ENCODE results near the gene POU2AF2.
"Not testable (repeated sequence)": the region's sequence is repeated elsewhere in the genome, so short reads cannot be mapped to it uniquely, and the experiment has no call there.

Gene POU2AF2

GRCh38 chr11:111253131-111253530, 7.6 kb downstream of the POU2AF2 start:
- FAIRE-seq (no peak), DNase-seq (ENCODE audit: insufficient read length, low spot score) (no peak)
- TF ChIP-seq SPI1 (IDR thresholded peaks at IDR 0.05; ENCODE audit: low read depth, low read length) (no peak), TAF1 (IDR thresholded peaks at IDR 0.05; ENCODE audit: low read depth, low read length) (no peak), POU2F2 (IDR thresholded peaks at IDR 0.05; ENCODE audit: low read depth, low read length) (no peak), POLR2A (IDR thresholded peaks at IDR 0.05; ENCODE audit: low read depth, low read length) (no peak), POLR2AphosphoS5 (IDR thresholded peaks at IDR 0.05; ENCODE audit: low read depth, low read length) (no peak), PAX5 (IDR thresholded peaks at IDR 0.05; ENCODE audit: insufficient read depth, low read length, severe bottlenecking) (no peak)

GRCh38 chr11:111253630-111254029, 8.1 kb downstream of the POU2AF2 start:
- TF ChIP-seq TAF1 (IDR thresholded peaks at IDR 0.05; ENCODE audit: low read depth, low read length) (no peak), POU2F2 (IDR thresholded peaks at IDR 0.05; ENCODE audit: low read depth, low read length) (no peak), SPI1 (IDR thresholded peaks at IDR 0.05; ENCODE audit: low read depth, low read length) (peak; percentile 78), PAX5 (IDR thresholded peaks at IDR 0.05; ENCODE audit: insufficient read depth, low read length, severe bottlenecking) (no peak), POLR2A (IDR thresholded peaks at IDR 0.05; ENCODE audit: low read depth, low read length) (no peak), POLR2AphosphoS5 (IDR thresholded peaks at IDR 0.05; ENCODE audit: low read depth, low read length) (no peak)
- FAIRE-seq = no peak
- DNase-seq (ENCODE audit: insufficient read length, low spot score) = no peak

GRCh38 chr11:111258046-111258445, 12.5 kb downstream of the POU2AF2 start:
- no peak for TF ChIP-seq POU2F2 (IDR thresholded peaks at IDR 0.05; ENCODE audit: low read depth, low read length)
- no peak for FAIRE-seq
- DNase-seq (ENCODE audit: insufficient read length, low spot score) = no peak

GRCh38 chr11:111259896-111260295, 14.4 kb downstream of the POU2AF2 start:
- DNase-seq (ENCODE audit: insufficient read length, low spot score) (no peak), FAIRE-seq (no peak)
- no peak for TF ChIP-seq POLR2A (IDR thresholded peaks at IDR 0.05; ENCODE audit: low read depth, low read length)
- no peak for TF ChIP-seq SPI1 (IDR thresholded peaks at IDR 0.05; ENCODE audit: low read depth, low read length)
- TF ChIP-seq POLR2AphosphoS5 (IDR thresholded peaks at IDR 0.05; ENCODE audit: low read depth, low read length) = no peak
- TF ChIP-seq POU2F2 (IDR thresholded peaks at IDR 0.05; ENCODE audit: low read depth, low read length) = no peak
- TF ChIP-seq TAF1 (IDR thresholded peaks at IDR 0.05; ENCODE audit: low read depth, low read length) = no peak
- no peak for TF ChIP-seq PAX5 (IDR thresholded peaks at IDR 0.05; ENCODE audit: insufficient read depth, low read length, severe bottlenecking)

GRCh38 chr11:111260811-111261210, 15.3 kb downstream of the POU2AF2 start:
- DNase-seq (ENCODE audit: insufficient read length, low spot score) (no peak), FAIRE-seq (no peak)
- TF ChIP-seq POLR2A (IDR thresholded peaks at IDR 0.05; ENCODE audit: low read depth, low read length) (no peak), POU2F2 (IDR thresholded peaks at IDR 0.05; ENCODE audit: low read depth, low read length) (no peak), TAF1 (IDR thresholded peaks at IDR 0.05; ENCODE audit: low read depth, low read length) (no peak), POLR2AphosphoS5 (IDR thresholded peaks at IDR 0.05; ENCODE audit: low read depth, low read length) (no peak), PAX5 (IDR thresholded peaks at IDR 0.05; ENCODE audit: insufficient read depth, low read length, severe bottlenecking) (no peak), SPI1 (IDR thresholded peaks at IDR 0.05; ENCODE audit: low read depth, low read length) (no peak)

- DNase-seq (ENCODE audit: insufficient read length, low spot score) (no peak), FAIRE-seq (no peak)
- TF ChIP-seq SPI1 (IDR thresholded peaks at IDR 0.05; ENCODE audit: low read depth, low read length) = no peak
- TF ChIP-seq POLR2A (IDR thresholded peaks at IDR 0.05; ENCODE audit: low read depth, low read length) = no peak
- no peak for TF ChIP-seq POU2F2 (IDR thresholded peaks at IDR 0.05; ENCODE audit: low read depth, low read length)
- no peak for TF ChIP-seq POLR2AphosphoS5 (IDR thresholded peaks at IDR 0.05; ENCODE audit: low read depth, low read length)
- TF ChIP-seq TAF1 (IDR thresholded peaks at IDR 0.05; ENCODE audit: low read depth, low read length) = no peak
- no peak for TF ChIP-seq PAX5 (IDR thresholded peaks at IDR 0.05; ENCODE audit: insufficient read depth, low read length, severe bottlenecking)
Observed at GRCh38 chr11:111264646-111265045, 19.1 kb downstream of the POU2AF2 start.

GRCh38 chr11:111265421-111265820, 19.9 kb downstream of the POU2AF2 start:
- FAIRE-seq (no peak), DNase-seq (ENCODE audit: insufficient read length, low spot score) (no peak)
- TF ChIP-seq SPI1 (IDR thresholded peaks at IDR 0.05; ENCODE audit: low read depth, low read length) (no peak), POU2F2 (IDR thresholded peaks at IDR 0.05; ENCODE audit: low read depth, low read length) (no peak), PAX5 (IDR thresholded peaks at IDR 0.05; ENCODE audit: insufficient read depth, low read length, severe bottlenecking) (no peak), POLR2AphosphoS5 (IDR thresholded peaks at IDR 0.05; ENCODE audit: low read depth, low read length) (no peak), POLR2A (IDR thresholded peaks at IDR 0.05; ENCODE audit: low read depth, low read length) (no peak), TAF1 (IDR thresholded peaks at IDR 0.05; ENCODE audit: low read depth, low read length) (no peak)

GRCh38 chr11:111268303-111268702, 22.8 kb downstream of the POU2AF2 start:
- DNase-seq (ENCODE audit: insufficient read length, low spot score); FAIRE-seq: not testable (repeated sequence)

GRCh38 chr11:111269146-111269868, 23.8 kb downstream of the POU2AF2 start:
- FAIRE-seq (no peak), DNase-seq (ENCODE audit: insufficient read length, low spot score) (no peak)
- no peak for TF ChIP-seq SPI1 (IDR thresholded peaks at IDR 0.05; ENCODE audit: low read depth, low read length)

- FAIRE-seq (no peak), DNase-seq (ENCODE audit: insufficient read length, low spot score) (no peak)
- TF ChIP-seq TAF1 (IDR thresholded peaks at IDR 0.05; ENCODE audit: low read depth, low read length) (no peak), PAX5 (IDR thresholded peaks at IDR 0.05; ENCODE audit: insufficient read depth, low read length, severe bottlenecking) (no peak), SPI1 (IDR thresholded peaks at IDR 0.05; ENCODE audit: low read depth, low read length) (no peak), POLR2AphosphoS5 (IDR thresholded peaks at IDR 0.05; ENCODE audit: low read depth, low read length) (no peak), POU2F2 (IDR thresholded peaks at IDR 0.05; ENCODE audit: low read depth, low read length) (no peak), POLR2A (IDR thresholded peaks at IDR 0.05; ENCODE audit: low read depth, low read length) (no peak)
Observed at GRCh38 chr11:111272420-111272819, 26.9 kb downstream of the POU2AF2 start.

All from GM12891 (cell line).